Panc1 (cell line): ENCODE data around the gene HIPK3. TPM values are rescaled to one million over a fixed set of nuclear protein-coding genes. Genes with fewer than 3 reads are reported as not detected.

Experiments used
- ATAC-seq: fragments of 200-7000 bp; cut with Tn5 transposase; 2 replicates; pipeline ENCODE4 v1.9.1; 2020; ENCODE audit warnings: mild to moderate bottlenecking, moderate library complexity
- BruUV-seq: library from RNA; stranded (reverse); fragments of 400-500 nt; replicated peaks from 2 replicates; lab custom pipeline; 2021; lab: Mats Ljungman, UMichigan
- CTCF ChIA-PET: fragments of 300-600 bp; sonication (Branson Sonifier 250); formaldehyde crosslinking; loops from one replicate; lab custom pipeline; 2022; ENCODE audit warnings: antibody characterized with exemption; lab: Charles Lee
- POLR2A ChIA-PET: fragments of 300-600 bp; sonication (Branson Sonifier 250); formaldehyde crosslinking; loops from one replicate; lab custom pipeline; 2022; ENCODE audit warnings: antibody characterized with exemption; lab: Charles Lee
- DNase-seq: peaks from one replicate; pipeline ENCODE4 v3.0.0-alpha.2; 2010; ENCODE audit warnings: low read depth, low spot score
- H3K27ac ChIP-seq: 2 replicates; pipeline ENCODE4 v1.5.1; 2011; ENCODE audit warnings: mild to moderate bottlenecking, low read length, inconsistent platforms
- H3K27me3 ChIP-seq: fragments of 200-500 bp; sonication (Bioruptor generic); 2 replicates; pipeline ENCODE4 v1.6.0; 2014; ENCODE audit warnings: low read length, inconsistent platforms; ENCODE audit not compliant: control insufficient read depth, insufficient read depth
- H3K36me3 ChIP-seq: fragments of 200-500 bp; sonication (Bioruptor generic); 2 replicates; pipeline ENCODE4 v1.5.1; 2014; ENCODE audit warnings: inconsistent platforms, mild to moderate bottlenecking, low read length, moderate library complexity; ENCODE audit not compliant: control insufficient read depth, insufficient read depth
- H3K4me1 ChIP-seq: 2 replicates; pipeline ENCODE4 v1.5.1; 2011; ENCODE audit warnings: inconsistent platforms, mild to moderate bottlenecking, low read length, moderate library complexity; ENCODE audit not compliant: control insufficient read depth, insufficient read depth
- H3K4me3 ChIP-seq, 2 experiments: 2 replicates each; pipeline ENCODE4 v1.5.1; 2011 to 2012; ENCODE audit warnings: low read depth in 2 of 2, low read length in 2 of 2, mild to moderate bottlenecking in 2 of 2, inconsistent platforms in 1 of 2, moderate library complexity in 1 of 2
- H3K9me3 ChIP-seq: fragments of 200-500 bp; sonication (Bioruptor generic); 2 replicates; pipeline ENCODE4 v1.5.1; 2014; ENCODE audit warnings: low read depth, mild to moderate bottlenecking, inconsistent platforms, low read length, moderate library complexity; ENCODE audit not compliant: control insufficient read depth, insufficient read depth
- CTCF ChIP-seq: fragments of 450-650 bp; IDR thresholded peaks from 2 replicates; pipeline ENCODE4 v1.5.1; 2017; ENCODE audit warnings: mild to moderate bottlenecking
- POLR2AphosphoS5 ChIP-seq: IDR thresholded peaks from 2 replicates; pipeline ENCODE4 v1.6.1; 2012; ENCODE audit warnings: mild to moderate bottlenecking, low read depth, low read length, moderate library complexity
- REST ChIP-seq, 2 experiments: IDR thresholded peaks; 2 replicates each; pipeline ENCODE4 v1.6.1; 2011 to 2012; ENCODE audit warnings: low read depth in 2 of 2, control low read depth in 1 of 2, low read length in 1 of 2, mild to moderate bottlenecking in 1 of 2, moderate library complexity in 1 of 2; ENCODE audit not compliant: insufficient read depth in 1 of 2
- SIN3A ChIP-seq: IDR thresholded peaks from 2 replicates; pipeline ENCODE4 v1.6.1; 2012; ENCODE audit warnings: low read depth, mild to moderate bottlenecking, low read length, moderate library complexity, borderline replicate concordance; ENCODE audit not compliant: insufficient read depth
- TCF7L2 ChIP-seq: IDR thresholded peaks from 2 replicates; pipeline ENCODE4 v1.6.1; 2011; ENCODE audit warnings: mild to moderate bottlenecking, low read depth, low read length, inconsistent platforms
- in situ Hi-C: cut with HindIII; loops from 2 replicates; pipeline ENCODE4 v1.10.0; 2016; ENCODE audit warnings: low sequenced_read_pairs, low pct_unique_long_range_greater_than_20kb
- intact Hi-C: fragments of 100-400 bp; cut with micrococcal nuclease; formaldehyde crosslinking; loops from one replicate; pipeline ENCODE4 v1.10.0; 2022; ENCODE audit not compliant: unreplicated experiment
- total RNA-seq: library from RNA; stranded (reverse); gene quantifications from one replicate; pipeline ENCODE4 v1.2.1, GENCODE V29; 2021; ENCODE audit not compliant: unreplicated experiment

Gene HIPK3
- total RNA-seq, 1 experiment from 2014 or later, result 72.2 TPM

- TF ChIP-seq CTCF, result no peak
- TF ChIP-seq SIN3A, result no peak
- TF ChIP-seq TCF7L2, result no peak
- no peak for TF ChIP-seq REST (IDR thresholded peaks at IDR 0.05; ENCODE audit: insufficient read depth in 1 of 2, low read depth in 2 of 2, low read length in 1 of 2)
- TF ChIP-seq POLR2AphosphoS5, result no peak
- BruUV-seq, result no TSS peak
- DNase-seq, result no peak
- ChIA-PET CTCF (no interaction called here), POLR2A (no interaction called here)
- H3K27ac ChIP-seq, result no peak overlapping the region
- no peaks in the 10 kb centered on the region for H3K9me3 ChIP-seq
- no peaks in the 10 kb centered on the region for H3K27me3 ChIP-seq
- intact Hi-C loops, result no loop called here
- in situ Hi-C loops, result no loop called here
- H3K4me3 ChIP-seq, result no peak overlapping the region
- ATAC-seq, result no peak
- H3K4me1 ChIP-seq, result no peaks in the 10 kb centered on the region
- no peaks in the 10 kb centered on the region for H3K36me3 ChIP-seq
Measured at GRCh38 chr11:33280411-33280810, 23.2 kb downstream of the HIPK3 start.

GRCh38 chr11:33281758-33282157 lies 24.6 kb downstream of the HIPK3 start:
- TF ChIP-seq POLR2AphosphoS5 (no peak), TCF7L2 (no peak), SIN3A (no peak), CTCF (no peak), REST (IDR thresholded peaks at IDR 0.05; ENCODE audit: insufficient read depth in 1 of 2, low read depth in 2 of 2, low read length in 1 of 2) (no peak)
- intact Hi-C loops (no loop called here), in situ Hi-C loops (no loop called here)
- Histone ChIP-seq H3K27ac (no peak overlapping the region), H3K4me3 (no peak overlapping the region), H3K4me1 (no peaks in the 10 kb centered on the region), H3K27me3 (no peaks in the 10 kb centered on the region), H3K9me3 (no peaks in the 10 kb centered on the region), H3K36me3 (no peaks in the 10 kb centered on the region)
- CTCF ChIA-PET, result no interaction called here
- no TSS peak for BruUV-seq
- POLR2A ChIA-PET, result no interaction called here
- ATAC-seq, result no peak
- no peak for DNase-seq
